Peyer's patch (tissue), 4 donors: ENCODE data around the gene CEMIP. TPM values are rescaled to one million over a fixed set of nuclear protein-coding genes. Genes with fewer than 3 reads are reported as not detected.
"Not testable (repeated sequence)": the region's sequence is repeated elsewhere in the genome, so short reads cannot be mapped to it uniquely, and the experiment has no call there.

Experiments
- DNase-seq, 3 donors: peaks; one replicate each; pipeline ENCODE4 v3.0.0-alpha.2; 2017 to 2019
- H3K27ac ChIP-seq, 4 donors: fragments of 200-600 bp; sonication (generic); one replicate each; pipeline ENCODE4 v1.5.1; 2016 to 2019
- H3K27me3 ChIP-seq, 2 donors: fragments of 200-600 bp; sonication (generic); one replicate each; pipeline ENCODE4 v1.5.1; 2019
- H3K36me3 ChIP-seq, 3 donors: fragments of 200-600 bp; sonication (generic); one replicate each; pipeline ENCODE4 v1.5.1; 2016 to 2019
- H3K4me1 ChIP-seq, 4 donors: fragments of 200-600 bp; sonication (generic); one replicate each; pipeline ENCODE4 v1.5.1; 2016 to 2019
- H3K4me3 ChIP-seq, 4 donors: fragments of 200-600 bp; sonication (generic); 1 replicate in 3 of 4; 2 replicates in 1 of 4; pipeline ENCODE4 v1.5.1; 2016 to 2019; ENCODE audit warnings: mild to moderate bottlenecking in 1 of 4
- H3K9me3 ChIP-seq, 4 donors: fragments of 200-600 bp; sonication (generic); one replicate each; pipeline ENCODE4 v1.5.1; 2016 to 2019; ENCODE audit warnings: mild to moderate bottlenecking in 1 of 4
- POLR2A ChIP-seq, 2 donors: fragments of 450-650 bp; IDR thresholded peaks; one replicate each; pipeline ENCODE4 v1.5.1; 2017; ENCODE audit warnings: antibody characterized with exemption in 2 of 2, mild to moderate bottlenecking in 2 of 2, moderate library complexity in 2 of 2
- total RNA-seq, 4 donors: library from RNA; depleted of rRNA; stranded (reverse); fragments of >200 nt; gene quantifications; one replicate each; pipeline ENCODE4 v1.1.0, GENCODE V29; 2016
- TF ChIP-seq, protein P1 (sequence below), 6 experiments: fragments of 450-650 bp in 4 of 6; fragments of 200-600 bp in 2 of 6; sonication (generic) in 1 of 6; IDR thresholded peaks; one replicate each; pipeline ENCODE4 v1.5.1; 2017 to 2019; ENCODE audit warnings: antibody characterized with exemption in 6 of 6, mild to moderate bottlenecking in 3 of 6, moderate library complexity in 1 of 6

CEMIP gene
- total RNA-seq, 4 donors from 2014 or later: 0.27 to 0.83 (median 0.57) TPM; not detected in 1

DNA sequence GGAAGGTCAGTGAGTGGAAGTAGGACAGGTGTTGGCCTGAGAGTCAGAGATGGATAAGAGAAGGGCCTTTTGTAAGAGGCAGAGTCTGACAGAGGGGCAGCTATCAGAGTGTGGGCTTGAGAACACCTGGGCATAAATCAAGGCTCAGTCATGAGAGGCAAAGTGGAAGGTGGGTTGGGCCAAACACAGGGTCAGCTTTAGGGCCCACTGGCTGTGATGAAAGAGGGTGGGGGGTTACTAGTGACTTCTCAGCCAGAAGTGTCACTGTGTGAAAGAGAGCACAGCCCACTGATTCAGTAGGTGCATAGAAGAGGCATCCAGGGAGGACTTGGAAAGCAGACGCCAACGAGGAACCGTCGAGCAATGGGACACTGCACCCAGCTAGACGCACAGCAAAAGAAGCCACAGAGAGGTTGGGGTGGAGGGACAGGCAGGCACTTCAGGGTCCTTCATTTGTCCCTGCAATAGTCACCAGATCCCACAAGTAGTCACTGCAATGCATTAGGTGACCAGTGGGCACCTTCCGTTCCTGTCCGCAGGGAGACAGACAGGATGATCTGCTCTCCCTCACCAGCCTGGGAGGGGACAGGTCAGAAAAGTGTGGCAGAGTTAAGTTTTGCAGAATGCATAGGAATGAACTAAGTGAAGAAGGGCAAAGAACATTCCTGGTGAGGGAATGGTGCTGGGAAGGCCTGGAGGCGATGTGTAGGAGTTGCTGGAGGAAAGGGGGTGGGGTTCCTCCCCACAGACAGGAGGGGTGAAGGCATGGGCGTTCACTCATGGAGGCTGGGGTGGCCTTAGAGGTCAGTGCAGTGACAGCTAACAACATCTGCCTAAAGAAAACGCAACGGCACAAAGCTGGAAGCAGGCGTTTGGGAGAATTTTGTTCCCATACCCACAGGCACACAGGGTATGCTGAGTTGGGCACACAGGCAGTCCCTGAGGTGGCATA lies 174.1 kb downstream of the CEMIP start:
- H3K27me3 ChIP-seq: no peaks in the 10 kb centered on the region
- H3K9me3 ChIP-seq: no peaks in the 10 kb centered on the region
- H3K4me1 ChIP-seq: no peaks in the 10 kb centered on the region
- no peak for TF ChIP-seq POLR2A (IDR thresholded peaks at IDR 0.05)
- TF ChIP-seq, protein P1, sequence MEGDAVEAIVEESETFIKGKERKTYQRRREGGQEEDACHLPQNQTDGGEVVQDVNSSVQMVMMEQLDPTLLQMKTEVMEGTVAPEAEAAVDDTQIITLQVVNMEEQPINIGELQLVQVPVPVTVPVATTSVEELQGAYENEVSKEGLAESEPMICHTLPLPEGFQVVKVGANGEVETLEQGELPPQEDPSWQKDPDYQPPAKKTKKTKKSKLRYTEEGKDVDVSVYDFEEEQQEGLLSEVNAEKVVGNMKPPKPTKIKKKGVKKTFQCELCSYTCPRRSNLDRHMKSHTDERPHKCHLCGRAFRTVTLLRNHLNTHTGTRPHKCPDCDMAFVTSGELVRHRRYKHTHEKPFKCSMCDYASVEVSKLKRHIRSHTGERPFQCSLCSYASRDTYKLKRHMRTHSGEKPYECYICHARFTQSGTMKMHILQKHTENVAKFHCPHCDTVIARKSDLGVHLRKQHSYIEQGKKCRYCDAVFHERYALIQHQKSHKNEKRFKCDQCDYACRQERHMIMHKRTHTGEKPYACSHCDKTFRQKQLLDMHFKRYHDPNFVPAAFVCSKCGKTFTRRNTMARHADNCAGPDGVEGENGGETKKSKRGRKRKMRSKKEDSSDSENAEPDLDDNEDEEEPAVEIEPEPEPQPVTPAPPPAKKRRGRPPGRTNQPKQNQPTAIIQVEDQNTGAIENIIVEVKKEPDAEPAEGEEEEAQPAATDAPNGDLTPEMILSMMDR (IDR thresholded peaks at IDR 0.05): no peak
- H3K4me3 ChIP-seq: no peak overlapping the region
- no peak overlapping the region for H3K27ac ChIP-seq
- peaks cover 0 to 25% (median 0%) of the 10 kb centered on the region in 3 donors for H3K36me3 ChIP-seq
- DNase-seq: no peak

DNA sequence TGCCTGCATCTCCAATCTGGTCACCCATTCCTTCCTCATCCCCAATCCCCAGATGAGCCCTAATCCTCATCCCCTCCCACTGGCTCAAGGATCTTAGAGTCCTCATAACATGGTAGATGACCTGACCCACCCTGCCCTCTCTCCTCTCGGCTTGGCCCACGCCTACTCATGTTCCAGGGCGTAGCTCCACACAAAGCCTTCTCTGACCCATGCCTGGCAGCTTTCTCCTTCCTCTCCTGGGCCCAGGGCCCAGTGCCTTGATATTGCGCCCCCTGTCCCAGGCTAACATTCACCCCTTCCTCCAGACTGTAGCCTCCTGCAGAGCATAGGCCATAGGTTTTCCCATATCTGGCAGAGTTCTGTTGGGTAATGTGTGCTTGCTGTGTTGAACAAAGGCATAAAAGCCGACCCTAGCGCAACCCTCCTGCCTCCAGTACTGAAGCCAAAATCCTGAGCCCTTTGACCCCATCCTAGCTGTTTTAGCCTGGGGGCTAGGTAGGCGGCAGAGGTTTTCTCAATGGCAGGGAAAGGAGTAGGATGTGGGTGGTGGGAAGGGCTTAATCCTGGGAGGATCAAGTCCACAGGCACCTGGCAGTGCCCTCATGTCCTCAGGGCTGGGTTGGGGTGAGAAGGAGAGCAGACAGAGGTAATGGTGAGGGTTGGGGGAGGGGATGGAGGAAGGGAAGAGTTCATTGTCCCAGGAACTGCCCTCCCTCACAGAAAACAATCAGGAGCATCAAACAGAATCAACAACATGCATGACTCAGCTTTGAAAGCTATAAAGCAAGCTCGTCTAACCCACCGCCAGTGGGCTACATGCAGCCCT lies 175.0 kb downstream of the CEMIP start:
- TF ChIP-seq, protein P1 (IDR thresholded peaks at IDR 0.05): no peak
- no peak for TF ChIP-seq POLR2A (IDR thresholded peaks at IDR 0.05)
- no peaks in the 10 kb centered on the region for H3K4me1 ChIP-seq
- H3K27ac ChIP-seq: no peak overlapping the region
- no peak overlapping the region for H3K4me3 ChIP-seq
- no peaks in the 10 kb centered on the region for H3K27me3 ChIP-seq
- DNase-seq: no peak
- H3K9me3 ChIP-seq: no peaks in the 10 kb centered on the region
- peaks cover 0 to 25% (median 0%) of the 10 kb centered on the region in 3 donors for H3K36me3 ChIP-seq

DNA sequence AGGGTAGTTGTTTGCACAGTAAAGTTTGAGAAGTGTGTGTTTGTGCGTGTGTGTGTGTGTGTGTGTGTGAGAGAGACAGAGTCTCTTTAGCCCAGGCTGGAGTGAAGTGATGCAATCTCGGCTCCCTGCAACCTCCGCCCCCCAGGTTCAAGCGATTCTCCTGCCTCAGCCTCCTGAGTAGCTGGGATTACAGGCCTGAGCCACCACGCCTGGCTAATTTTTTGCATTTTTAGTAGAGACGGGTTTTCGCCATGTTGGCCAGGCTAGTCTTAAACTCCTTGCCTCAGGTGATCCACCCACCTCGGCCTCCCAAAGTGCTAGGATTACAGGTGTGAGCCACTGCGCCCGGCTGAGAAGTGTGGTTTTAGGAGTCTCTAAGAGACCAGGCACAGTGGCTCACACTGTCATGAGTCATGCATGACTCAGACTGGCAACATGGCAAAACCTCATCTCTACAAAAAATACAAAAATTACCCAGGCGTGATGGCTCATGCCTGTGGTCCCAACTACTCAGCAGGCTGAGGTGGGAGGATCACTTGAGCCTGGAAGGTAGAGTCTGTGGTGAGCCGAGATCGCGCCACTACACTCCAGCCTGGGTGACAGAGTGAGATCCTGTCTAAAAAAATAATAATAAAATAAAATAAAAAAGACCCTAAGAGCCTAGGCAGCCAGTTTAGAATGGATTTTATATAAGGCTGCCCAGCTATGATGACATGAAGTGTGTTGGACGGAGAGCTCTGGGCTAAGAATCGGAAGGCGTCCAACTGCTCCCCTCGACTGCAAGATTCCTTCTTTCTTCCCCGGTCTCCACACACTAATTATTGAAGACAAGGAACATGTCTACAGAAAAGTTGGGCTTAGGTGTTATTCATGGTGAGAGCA lies 176.6 kb downstream of the CEMIP start:
- not testable (repeated sequence) for H3K4me3 ChIP-seq, H3K4me1 ChIP-seq, H3K36me3 ChIP-seq, H3K27me3 ChIP-seq, H3K9me3 ChIP-seq, DNase-seq, H3K27ac ChIP-seq

DNA sequence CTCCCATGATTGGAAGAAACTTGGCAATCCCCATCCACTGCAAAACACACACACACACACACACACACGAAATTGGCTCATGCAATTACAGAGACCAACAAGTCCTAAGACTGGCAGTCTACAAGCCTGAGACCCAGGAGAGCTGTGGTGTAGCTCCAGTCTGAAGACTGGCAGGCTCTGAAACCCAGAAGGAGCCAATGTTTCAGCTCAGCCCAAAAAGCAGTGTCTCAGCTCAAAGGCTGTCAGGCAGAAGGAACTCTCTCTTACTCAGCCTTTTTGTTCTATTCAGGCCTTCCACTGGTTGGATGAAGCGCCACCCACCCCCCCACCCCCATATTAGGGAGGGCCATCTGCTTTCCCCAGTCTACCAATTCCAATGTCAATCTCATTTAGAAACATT lies 178.4 kb downstream of the CEMIP start:
- no peaks in the 10 kb centered on the region for H3K27me3 ChIP-seq
- TF ChIP-seq POLR2A (IDR thresholded peaks at IDR 0.05): no peak
- TF ChIP-seq, protein P1 (IDR thresholded peaks at IDR 0.05): no peak
- H3K4me1 ChIP-seq: no peaks in the 10 kb centered on the region
- DNase-seq: no peak
- no peak overlapping the region for H3K27ac ChIP-seq
- no peaks in the 10 kb centered on the region for H3K9me3 ChIP-seq
- no peak overlapping the region for H3K4me3 ChIP-seq
- peaks cover 0 to 8% (median 0%) of the 10 kb centered on the region in 3 donors for H3K36me3 ChIP-seq

DNA sequence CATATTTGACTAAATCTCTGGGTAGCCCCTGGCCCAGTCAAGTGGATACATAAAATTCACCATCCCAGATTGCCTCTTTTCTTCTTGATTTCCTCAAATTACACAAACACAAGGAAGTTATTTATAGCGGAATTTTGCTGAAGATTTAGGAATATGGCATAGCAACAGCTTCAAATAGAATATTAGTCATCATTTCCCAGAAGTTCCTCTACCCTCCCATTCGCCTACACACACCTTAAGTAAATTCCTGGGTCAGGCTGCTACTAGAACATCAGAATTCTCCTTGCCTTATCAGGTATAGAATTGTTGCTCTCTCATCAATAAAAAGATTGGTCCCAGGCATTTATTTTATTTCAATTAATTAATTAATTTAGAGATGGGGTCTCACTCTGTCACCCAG lies 178.8 kb downstream of the CEMIP start:
- H3K9me3 ChIP-seq: no peaks in the 10 kb centered on the region
- H3K27ac ChIP-seq: no peak overlapping the region
- no peaks in the 10 kb centered on the region for H3K4me1 ChIP-seq
- DNase-seq: no peak
- no peak overlapping the region for H3K4me3 ChIP-seq
- H3K27me3 ChIP-seq: no peaks in the 10 kb centered on the region
- peaks cover 0 to 8% (median 0%) of the 10 kb centered on the region in 3 donors for H3K36me3 ChIP-seq
- TF ChIP-seq, protein P1 (IDR thresholded peaks at IDR 0.05): no peak
- TF ChIP-seq POLR2A (IDR thresholded peaks at IDR 0.05): no peak
